ENCODE measurements around the gene SLC2A14.
"Not testable (repeated sequence)": the region's sequence is repeated elsewhere in the genome, so short reads cannot be mapped to it uniquely, and the experiment has no call there.

SLC2A14 gene

GRCh38 chr12:7798750-7799308 is 73.9 kb downstream of the SLC2A14 start:
- not testable (repeated sequence) for H3K27ac ChIP-seq (ENCODE audit: low read depth, low read length); H3K9ac ChIP-seq (ENCODE audit: low read depth in 1 of 2, low read length in 2 of 2); H3K9me3 ChIP-seq (ENCODE audit: control insufficient read depth in 1 of 2, low read length in 2 of 2); H3K4me3 ChIP-seq (ENCODE audit: low read depth in 1 of 2, low read length in 2 of 2); H3K36me3 ChIP-seq (ENCODE audit: control insufficient read depth in 1 of 2, insufficient read depth in 2 of 2, low read length in 2 of 2); H3K4me1 ChIP-seq (ENCODE audit: control insufficient read depth in 1 of 2, insufficient read depth in 2 of 2, low read length in 2 of 2); H3K27me3 ChIP-seq (ENCODE audit: control insufficient read depth in 1 of 2, insufficient read depth in 2 of 2, low read length in 2 of 2)

- no peaks in the 10 kb centered on the region for H3K27me3 ChIP-seq (ENCODE audit: control insufficient read depth in 1 of 2, insufficient read depth in 2 of 2, low read length in 2 of 2)
- H3K36me3 ChIP-seq (ENCODE audit: control insufficient read depth in 1 of 2, insufficient read depth in 2 of 2, low read length in 2 of 2): no peaks in the 10 kb centered on the region
- peaks cover 0 to 3% of the 10 kb centered on the region in 2 donors for H3K4me1 ChIP-seq (ENCODE audit: control insufficient read depth in 1 of 2, insufficient read depth in 2 of 2, low read length in 2 of 2)
- H3K9ac ChIP-seq (ENCODE audit: low read depth in 1 of 2, low read length in 2 of 2): no peak overlapping the region
- no peak overlapping the region for H3K27ac ChIP-seq (ENCODE audit: low read depth, low read length)
- no peaks in the 10 kb centered on the region for H3K9me3 ChIP-seq (ENCODE audit: control insufficient read depth in 1 of 2, low read length in 2 of 2)
- H3K4me3 ChIP-seq (ENCODE audit: low read depth in 1 of 2, low read length in 2 of 2): no peak overlapping the region
Observed at GRCh38 chr12:7797698-7798398, 74.9 kb downstream of the SLC2A14 start.

GRCh38 chr12:7797269-7797668 is 75.4 kb downstream of the SLC2A14 start:
- H3K9me3 ChIP-seq (ENCODE audit: control insufficient read depth in 1 of 2, low read length in 2 of 2); H3K9ac ChIP-seq (ENCODE audit: low read depth in 1 of 2, low read length in 2 of 2); H3K4me3 ChIP-seq (ENCODE audit: low read depth in 1 of 2, low read length in 2 of 2); H3K27ac ChIP-seq (ENCODE audit: low read depth, low read length); H3K36me3 ChIP-seq (ENCODE audit: control insufficient read depth in 1 of 2, insufficient read depth in 2 of 2, low read length in 2 of 2); H3K4me1 ChIP-seq (ENCODE audit: control insufficient read depth in 1 of 2, insufficient read depth in 2 of 2, low read length in 2 of 2); H3K27me3 ChIP-seq (ENCODE audit: control insufficient read depth in 1 of 2, insufficient read depth in 2 of 2, low read length in 2 of 2): not testable (repeated sequence)

GRCh38 chr12:7793211-7793610 is 79.5 kb downstream of the SLC2A14 start:
- H3K27ac ChIP-seq (ENCODE audit: low read depth, low read length): no peak overlapping the region
- no peak overlapping the region for H3K4me3 ChIP-seq (ENCODE audit: low read depth in 1 of 2, low read length in 2 of 2)
- H3K4me1 ChIP-seq (ENCODE audit: control insufficient read depth in 1 of 2, insufficient read depth in 2 of 2, low read length in 2 of 2): peaks cover 0 to 5% of the 10 kb centered on the region in 2 donors
- no peaks in the 10 kb centered on the region for H3K9me3 ChIP-seq (ENCODE audit: control insufficient read depth in 1 of 2, low read length in 2 of 2)
- no peaks in the 10 kb centered on the region for H3K27me3 ChIP-seq (ENCODE audit: control insufficient read depth in 1 of 2, insufficient read depth in 2 of 2, low read length in 2 of 2)
- no peaks in the 10 kb centered on the region for H3K36me3 ChIP-seq (ENCODE audit: control insufficient read depth in 1 of 2, insufficient read depth in 2 of 2, low read length in 2 of 2)
- no peak overlapping the region for H3K9ac ChIP-seq (ENCODE audit: low read depth in 1 of 2, low read length in 2 of 2)

GRCh38 chr12:7788884-7789528 is 83.7 kb downstream of the SLC2A14 start, which contains the start of gene NANOG:
NANOG (plus strand) TSS chr12:7789402; CDS start chr12:7789615, 213 bp downstream.
- peak within 1 kb of the TSS in 1 of 2 donors; percentile 17 for H3K4me3 ChIP-seq (ENCODE audit: low read depth in 1 of 2, low read length in 2 of 2)
- not testable (repeated sequence) for H3K27ac ChIP-seq (ENCODE audit: low read depth, low read length); H3K9me3 ChIP-seq (ENCODE audit: control insufficient read depth in 1 of 2, low read length in 2 of 2); H3K27me3 ChIP-seq (ENCODE audit: control insufficient read depth in 1 of 2, insufficient read depth in 2 of 2, low read length in 2 of 2); H3K9ac ChIP-seq (ENCODE audit: low read depth in 1 of 2, low read length in 2 of 2); H3K4me1 ChIP-seq (ENCODE audit: control insufficient read depth in 1 of 2, insufficient read depth in 2 of 2, low read length in 2 of 2); H3K36me3 ChIP-seq (ENCODE audit: control insufficient read depth in 1 of 2, insufficient read depth in 2 of 2, low read length in 2 of 2)

GRCh38 chr12:7788294-7788660 is 84.4 kb downstream of the SLC2A14 start:
- no peak overlapping the region for H3K27ac ChIP-seq (ENCODE audit: low read depth, low read length)
- no peaks in the 10 kb centered on the region for H3K9me3 ChIP-seq (ENCODE audit: control insufficient read depth in 1 of 2, low read length in 2 of 2)
- H3K4me3 ChIP-seq (ENCODE audit: low read depth in 1 of 2, low read length in 2 of 2): peak overlapping the region in 1 of 2 donors; percentile 17
- no peak overlapping the region for H3K9ac ChIP-seq (ENCODE audit: low read depth in 1 of 2, low read length in 2 of 2)
- no peaks in the 10 kb centered on the region for H3K27me3 ChIP-seq (ENCODE audit: control insufficient read depth in 1 of 2, insufficient read depth in 2 of 2, low read length in 2 of 2)
- H3K36me3 ChIP-seq (ENCODE audit: control insufficient read depth in 1 of 2, insufficient read depth in 2 of 2, low read length in 2 of 2): no peaks in the 10 kb centered on the region
- H3K4me1 ChIP-seq (ENCODE audit: control insufficient read depth in 1 of 2, insufficient read depth in 2 of 2, low read length in 2 of 2): peaks cover 7% of the 10 kb centered on the region in 2 donors

- no peaks in the 10 kb centered on the region for H3K27me3 ChIP-seq (ENCODE audit: control insufficient read depth in 1 of 2, insufficient read depth in 2 of 2, low read length in 2 of 2)
- no peak overlapping the region for H3K9ac ChIP-seq (ENCODE audit: low read depth in 1 of 2, low read length in 2 of 2)
- no peaks in the 10 kb centered on the region for H3K36me3 ChIP-seq (ENCODE audit: control insufficient read depth in 1 of 2, insufficient read depth in 2 of 2, low read length in 2 of 2)
- H3K27ac ChIP-seq (ENCODE audit: low read depth, low read length): no peak overlapping the region
- H3K4me1 ChIP-seq (ENCODE audit: control insufficient read depth in 1 of 2, insufficient read depth in 2 of 2, low read length in 2 of 2): peaks cover 7% of the 10 kb centered on the region in 2 donors
- H3K4me3 ChIP-seq (ENCODE audit: low read depth in 1 of 2, low read length in 2 of 2): peak overlapping the region in 1 of 2 donors; percentile 17
- H3K9me3 ChIP-seq (ENCODE audit: control insufficient read depth in 1 of 2, low read length in 2 of 2): no peaks in the 10 kb centered on the region
Observed at GRCh38 chr12:7787574-7788293, 85.0 kb downstream of the SLC2A14 start.

- Histone ChIP-seq H3K4me3 (ENCODE audit: low read depth in 1 of 2, low read length in 2 of 2) (no peak overlapping the region), H3K9ac (ENCODE audit: low read depth in 1 of 2, low read length in 2 of 2) (no peak overlapping the region), H3K4me1 (ENCODE audit: control insufficient read depth in 1 of 2, insufficient read depth in 2 of 2, low read length in 2 of 2) (peaks cover 7% of the 10 kb centered on the region in 2 donors), H3K27me3 (ENCODE audit: control insufficient read depth in 1 of 2, insufficient read depth in 2 of 2, low read length in 2 of 2) (no peaks in the 10 kb centered on the region), H3K9me3 (ENCODE audit: control insufficient read depth in 1 of 2, low read length in 2 of 2) (no peaks in the 10 kb centered on the region), H3K36me3 (ENCODE audit: control insufficient read depth in 1 of 2, insufficient read depth in 2 of 2, low read length in 2 of 2) (no peaks in the 10 kb centered on the region), H3K27ac (ENCODE audit: low read depth, low read length) (no peak overlapping the region)
Observed at GRCh38 chr12:7784701-7785100, 88.0 kb downstream of the SLC2A14 start.

- not testable (repeated sequence) for H3K27ac ChIP-seq (ENCODE audit: low read depth, low read length); H3K4me1 ChIP-seq (ENCODE audit: control insufficient read depth in 1 of 2, insufficient read depth in 2 of 2, low read length in 2 of 2); H3K27me3 ChIP-seq (ENCODE audit: control insufficient read depth in 1 of 2, insufficient read depth in 2 of 2, low read length in 2 of 2)
Observed at GRCh38 chr12:7783433-7783832, 89.3 kb downstream of the SLC2A14 start.

GRCh38 chr12:7782055-7782454 is 90.7 kb downstream of the SLC2A14 start:
- Histone ChIP-seq H3K9ac (ENCODE audit: low read depth in 1 of 2, low read length in 2 of 2) (no peak overlapping the region), H3K27me3 (ENCODE audit: control insufficient read depth in 1 of 2, insufficient read depth in 2 of 2, low read length in 2 of 2) (no peaks in the 10 kb centered on the region), H3K36me3 (ENCODE audit: control insufficient read depth in 1 of 2, insufficient read depth in 2 of 2, low read length in 2 of 2) (no peaks in the 10 kb centered on the region), H3K4me3 (ENCODE audit: low read depth in 1 of 2, low read length in 2 of 2) (no peak overlapping the region), H3K4me1 (ENCODE audit: control insufficient read depth in 1 of 2, insufficient read depth in 2 of 2, low read length in 2 of 2) (no peaks in the 10 kb centered on the region), H3K27ac (ENCODE audit: low read depth, low read length) (no peak overlapping the region), H3K9me3 (ENCODE audit: control insufficient read depth in 1 of 2, low read length in 2 of 2) (no peaks in the 10 kb centered on the region)

More at GRCh38 chr12:7783433-7783832, 89.3 kb downstream of the SLC2A14 start:
- H3K36me3 ChIP-seq (ENCODE audit: control insufficient read depth in 1 of 2, insufficient read depth in 2 of 2, low read length in 2 of 2); H3K9ac ChIP-seq (ENCODE audit: low read depth in 1 of 2, low read length in 2 of 2); H3K9me3 ChIP-seq (ENCODE audit: control insufficient read depth in 1 of 2, low read length in 2 of 2); H3K4me3 ChIP-seq (ENCODE audit: low read depth in 1 of 2, low read length in 2 of 2): not testable (repeated sequence)
